Femur (tissue), 1 donor: ENCODE data around the gene DOCK10.
"Not testable (repeated sequence)": the region's sequence is repeated elsewhere in the genome, so short reads cannot be mapped to it uniquely, and the experiment has no call there.

Experiments
- DNase-seq: peaks from one replicate; pipeline ENCODE4 v3.0.0-alpha.2; 2017

DOCK10 gene

GRCh38 chr2:225041851-225042799 is at the start of gene DOCK10:
DOCK10 (minus strand) TSS chr2:225042468; CDS start chr2:225042374, 94 bp downstream.
- DNase-seq: peak; percentile 71

- DNase-seq: no peak
Measured at GRCh38 chr2:225091336-225091735, 49.1 kb upstream of the DOCK10 start.

DNA sequence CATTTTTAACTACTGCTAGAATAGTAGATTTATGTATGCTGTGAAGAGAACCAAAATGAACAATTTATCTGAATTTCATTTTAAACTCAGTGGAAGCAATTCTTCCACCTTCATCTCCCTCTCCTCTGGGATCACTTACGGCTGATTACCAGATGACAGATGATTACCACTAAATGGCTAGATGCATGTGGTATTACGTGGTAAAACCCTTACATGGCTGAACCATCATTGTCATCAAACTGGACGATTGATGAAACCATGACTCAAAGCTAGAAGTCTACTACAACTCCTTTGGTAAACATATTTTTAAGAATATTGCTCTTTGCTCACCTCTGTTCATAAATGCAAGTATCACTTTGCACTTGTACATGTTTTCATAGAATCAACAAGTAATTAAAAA is 48.5 kb upstream of the DOCK10 start:
- no peak for DNase-seq

- DNase-seq: no peak
Measured at GRCh38 chr2:225086915-225087314, 44.6 kb upstream of the DOCK10 start.

DNA sequence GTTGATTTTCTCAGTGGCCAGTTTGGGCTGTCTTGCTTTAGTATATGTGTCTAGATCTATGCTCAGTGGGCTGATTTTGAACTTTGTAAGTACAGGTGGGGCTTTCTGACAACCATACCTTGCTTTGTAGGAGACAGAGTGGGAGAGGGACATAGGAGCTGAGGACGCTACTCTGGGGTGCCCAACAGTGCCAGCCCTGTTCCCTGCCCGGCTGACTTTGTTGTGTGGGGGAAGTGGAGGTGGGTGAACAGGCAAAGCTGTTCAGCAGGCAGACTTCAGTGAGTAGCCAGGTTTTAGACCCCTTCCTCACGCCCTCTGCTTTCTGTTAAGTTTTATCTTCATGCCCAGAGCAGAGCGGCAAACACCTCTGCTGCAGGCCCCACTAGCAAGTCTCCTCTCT is 44.2 kb upstream of the DOCK10 start:
- no peak for DNase-seq

GRCh38 chr2:225083276-225083675 is 41.0 kb upstream of the DOCK10 start:
- no peak for DNase-seq

DNA sequence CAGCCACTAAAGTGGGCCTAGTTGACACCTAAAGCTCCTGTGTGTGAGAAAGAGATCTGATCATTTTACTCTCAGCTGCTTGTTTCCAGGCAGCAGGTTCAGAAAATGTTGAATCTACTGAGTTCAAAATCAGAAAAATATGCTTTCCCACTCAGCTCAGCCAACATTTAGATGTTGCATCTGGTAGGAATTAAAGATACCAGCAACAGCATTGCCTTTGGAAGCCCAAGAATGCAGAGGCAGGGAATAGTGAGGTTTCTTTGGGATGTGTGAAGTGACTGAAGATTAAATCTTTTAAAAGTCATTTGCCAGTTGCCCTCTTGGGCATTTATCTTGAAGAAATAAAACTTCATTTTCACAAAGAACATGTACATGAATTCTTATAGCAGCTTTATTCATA is 33.9 kb upstream of the DOCK10 start:
- no peak for DNase-seq

GRCh38 chr2:225074919-225075681 is 32.8 kb upstream of the DOCK10 start:
- DNase-seq: no peak

- DNase-seq: no peak
Measured at GRCh38 chr2:225074366-225074765, 32.1 kb upstream of the DOCK10 start.

DNA sequence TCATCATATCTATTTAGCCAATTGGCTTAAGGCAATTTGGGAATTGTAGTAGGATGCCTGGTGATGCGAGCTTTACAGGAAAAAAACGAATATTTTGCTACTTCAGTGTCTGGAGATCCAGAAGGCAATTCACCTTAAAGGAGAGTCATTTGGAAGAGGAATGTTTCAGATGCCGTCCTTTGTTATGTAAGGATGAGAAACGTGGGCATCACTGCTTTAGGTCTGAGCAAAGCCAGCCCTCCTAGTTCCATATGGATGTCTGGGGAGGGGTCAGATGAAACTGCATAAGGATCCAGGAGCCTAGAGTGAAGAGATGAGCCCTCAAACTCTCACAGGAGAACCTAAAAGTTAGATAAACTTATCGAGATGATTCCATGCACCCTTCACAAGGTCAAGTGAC is 30.9 kb upstream of the DOCK10 start:
- no peak for DNase-seq

DNA sequence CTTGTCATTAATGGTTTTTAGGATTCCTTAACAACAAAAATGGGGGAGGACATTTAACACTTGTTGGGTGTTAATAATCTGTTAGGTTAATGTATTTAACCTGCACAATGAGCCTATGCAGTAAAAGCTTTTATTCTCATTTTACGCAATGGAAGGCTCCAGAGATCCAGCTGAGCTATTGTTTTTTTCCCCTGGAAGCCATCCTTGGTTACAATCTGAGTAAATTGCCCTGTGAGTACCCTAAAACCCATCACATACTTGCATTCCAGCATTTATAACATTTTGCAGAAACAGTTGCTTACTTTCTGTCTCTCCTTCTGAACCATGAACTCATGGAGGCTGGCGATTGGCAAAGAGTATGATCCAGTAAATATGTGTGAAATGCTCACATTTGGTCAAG is 30.2 kb upstream of the DOCK10 start:
- DNase-seq: no peak

- no peak for DNase-seq
Measured at GRCh38 chr2:225070811-225071210, 28.5 kb upstream of the DOCK10 start.

DNA sequence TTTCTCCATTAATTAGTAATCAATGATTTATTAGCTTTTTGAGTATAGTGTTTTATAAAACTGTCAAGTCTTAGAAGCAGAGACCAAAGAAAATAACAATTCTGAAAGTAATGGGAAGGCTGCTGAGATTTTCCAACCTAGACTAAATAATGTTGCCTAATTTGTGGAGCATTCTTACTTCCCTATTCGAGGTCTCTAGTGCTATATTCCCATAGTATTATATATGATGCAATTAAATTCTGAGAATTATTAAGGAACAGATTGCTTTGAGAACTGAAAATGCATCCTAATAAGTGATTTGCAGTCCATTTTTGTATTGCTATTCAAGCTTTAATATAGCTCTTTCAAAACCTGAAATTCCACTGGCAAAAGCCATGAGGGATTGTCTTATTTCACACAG is 27.7 kb upstream of the DOCK10 start:
- DNase-seq: no peak

GRCh38 chr2:225069477-225069876 is 27.2 kb upstream of the DOCK10 start:
- no peak for DNase-seq

GRCh38 chr2:225065882-225066281 is 23.6 kb upstream of the DOCK10 start:
- DNase-seq: no peak

DNA sequence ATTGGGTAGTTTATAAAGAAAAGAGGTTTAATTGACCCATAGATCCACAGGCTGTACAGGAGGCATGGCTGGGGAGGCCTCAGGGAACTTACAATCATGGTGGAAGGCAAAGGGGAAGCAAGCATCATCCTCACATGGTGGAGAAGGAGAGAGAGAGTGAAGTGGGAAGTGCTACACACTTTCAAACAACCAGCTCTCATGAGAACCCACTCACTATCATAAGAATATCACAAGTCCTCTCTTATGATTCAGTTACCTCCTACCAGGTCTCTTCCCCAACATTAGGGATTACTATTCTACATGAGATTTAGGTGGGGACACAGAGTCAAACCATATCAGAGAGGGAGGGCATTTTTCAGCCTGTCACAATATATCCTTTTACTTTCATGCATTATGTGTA is 22.7 kb upstream of the DOCK10 start:
- no peak for DNase-seq

DNA sequence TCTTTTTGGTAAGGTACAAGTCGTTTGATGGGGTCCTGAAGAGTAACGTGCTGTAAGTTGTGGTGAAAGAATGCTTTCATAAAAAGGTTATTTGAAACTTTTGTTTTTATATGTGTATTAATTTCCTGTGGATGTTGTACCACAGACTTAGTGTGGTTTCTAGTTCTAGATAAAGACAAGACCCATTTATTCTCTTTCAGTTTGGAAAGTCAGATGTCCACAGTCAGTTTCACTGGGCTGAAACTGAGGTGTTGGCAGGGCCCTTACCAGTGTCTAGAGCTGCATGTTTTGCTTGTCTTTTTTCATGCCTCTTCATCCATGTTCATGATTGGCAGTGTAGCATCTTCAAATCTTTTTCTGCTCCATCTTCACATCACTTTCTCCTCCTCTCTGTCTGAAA is 22.1 kb upstream of the DOCK10 start:
- no peak for DNase-seq

GRCh38 chr2:225056330-225057073 is 14.2 kb upstream of the DOCK10 start:
- DNase-seq: no peak

- DNase-seq: no peak
Measured at GRCh38 chr2:225055714-225056113, 13.4 kb upstream of the DOCK10 start.

DNA sequence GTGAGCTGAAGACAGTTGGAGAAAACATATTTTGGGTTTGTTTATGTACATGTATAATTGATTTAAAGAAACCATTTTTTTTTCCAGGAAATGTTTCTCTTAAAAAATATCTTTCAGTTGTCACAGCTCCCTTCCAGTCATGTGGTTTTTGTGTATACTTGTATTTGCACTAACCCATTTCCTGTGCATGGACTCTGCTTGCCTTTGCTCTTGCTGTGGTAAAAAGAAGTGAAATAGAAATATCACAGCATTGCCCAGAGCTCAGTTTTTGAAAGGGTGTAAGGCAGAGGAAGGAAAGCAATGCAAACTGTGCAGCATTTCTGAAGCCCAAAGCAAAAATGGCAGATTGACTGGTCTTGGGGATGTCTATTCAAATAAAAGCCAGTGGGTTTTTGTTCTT is 10.4 kb upstream of the DOCK10 start:
- DNase-seq: no peak

DNA sequence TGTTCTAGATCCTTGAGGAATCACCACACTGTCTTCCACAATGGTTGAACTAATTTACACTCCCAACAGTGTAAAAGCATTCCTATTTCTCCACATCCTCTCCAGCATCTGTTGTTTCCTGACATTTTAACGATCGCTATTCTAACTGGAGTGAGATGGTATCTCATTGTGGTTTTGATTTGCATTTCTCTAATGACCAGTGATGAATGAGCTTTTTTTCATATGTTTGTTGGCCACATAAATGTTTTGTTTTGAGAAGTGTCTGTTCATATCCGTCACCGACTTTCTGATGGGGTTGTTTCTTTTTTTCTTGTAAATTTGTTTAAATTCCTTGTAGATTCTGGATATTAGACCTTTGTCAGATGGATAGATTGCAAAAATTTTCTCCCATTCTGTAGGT is 5.2 kb upstream of the DOCK10 start:
- DNase-seq: not testable (repeated sequence)

DNA sequence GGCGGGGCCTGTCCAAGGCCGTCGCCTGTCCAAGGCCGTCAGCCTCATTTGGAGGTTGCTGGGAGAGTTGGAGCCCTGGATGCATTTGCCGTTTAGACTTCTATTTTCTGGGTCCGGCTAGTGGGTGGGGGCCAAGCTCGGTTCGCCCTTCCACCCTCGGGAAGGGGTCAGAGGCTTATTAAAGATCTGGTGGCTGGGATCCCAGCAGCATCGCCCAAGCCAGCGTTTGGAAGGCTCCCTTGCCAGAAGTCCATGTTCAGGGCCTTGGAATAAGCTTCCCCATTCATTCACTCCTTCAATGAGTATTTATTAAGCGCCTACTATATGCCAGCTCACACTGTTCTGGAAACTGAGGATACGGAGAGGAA is 516 bp upstream of the DOCK10 start:
- no peak for DNase-seq

DNA sequence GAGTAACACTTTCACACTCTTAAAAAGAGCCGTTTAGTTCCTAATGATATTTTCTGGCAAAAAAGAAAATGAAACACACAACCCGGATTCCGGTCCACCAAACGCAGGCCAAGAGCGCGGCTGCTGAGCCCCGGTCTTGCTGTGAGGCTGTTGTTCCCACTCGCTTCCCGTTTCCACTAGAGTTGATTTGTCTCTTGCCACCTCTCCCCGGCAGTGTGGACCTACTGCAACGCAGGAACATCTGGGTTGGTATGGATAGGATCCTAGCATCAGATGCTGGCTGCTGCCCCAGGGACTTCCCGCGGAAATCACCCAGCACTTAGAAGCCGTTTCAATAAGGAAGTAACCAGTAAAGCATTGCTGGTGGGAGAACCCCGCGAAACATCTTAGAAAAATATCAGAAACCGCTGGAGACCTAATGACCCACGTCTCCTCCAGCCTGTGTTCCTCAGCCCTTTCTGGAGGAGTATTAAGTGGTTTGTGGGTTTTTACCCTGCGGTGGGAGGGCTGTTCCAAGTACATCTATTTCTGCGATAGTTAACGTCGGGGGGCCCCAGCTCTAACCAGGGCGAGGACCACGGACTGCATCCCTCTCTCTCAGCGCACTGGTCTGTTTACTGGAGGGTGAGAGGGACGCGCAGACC is 939 bp downstream of the DOCK10 start:
- peak; percentile 59 for DNase-seq
